Vagina (tissue), 2 donors: ENCODE data around the gene GSDME.

ENCODE experiments used
- CTCF ChIP-seq, 3 experiments: fragments of 450-650 bp in 2 of 3; fragments of 200-600 bp in 1 of 3; sonication (generic) in 1 of 3; IDR thresholded peaks; one replicate each; pipeline ENCODE4 v1.5.1; 2017 to 2019; ENCODE audit warnings: antibody characterized with exemption in 3 of 3, mild to moderate bottlenecking in 2 of 3, moderate library complexity in 2 of 3
- POLR2A ChIP-seq, 2 donors: fragments of 450-650 bp; IDR thresholded peaks; one replicate each; pipeline ENCODE4 v1.6.1; 2017; ENCODE audit warnings: antibody characterized with exemption in 2 of 2, mild to moderate bottlenecking in 2 of 2, moderate library complexity in 2 of 2

GRCh38 chr7:24777806-24778205 lies 20.5 kb upstream of the GSDME start:
- no peak for TF ChIP-seq CTCF (IDR thresholded peaks at IDR 0.05)
- no peak for TF ChIP-seq POLR2A (IDR thresholded peaks at IDR 0.05)
